Spleen (tissue), 7 donors: ENCODE data around the gene CENPT.

Source experiments
- CTCF ChIP-seq, 11 experiments: fragments of 200-600 bp in 7 of 11; fragments of 450-650 bp in 4 of 11; sonication (generic) in 4 of 11; IDR thresholded peaks in 8 of 11; conservative IDR thresholded peaks in 3 of 11; 1 replicate in 7 of 11; 2 replicates in 4 of 11; pipeline versions ENCODE4 v1.4.0 to v1.8.0; 2016 to 2021; ENCODE audit warnings: antibody characterized with exemption in 11 of 11, inconsistent platforms in 4 of 11, mild to moderate bottlenecking in 1 of 11
- POLR2A ChIP-seq, 3 donors: fragments of 450-650 bp; IDR thresholded peaks; one replicate each; pipeline ENCODE4 v1.5.1; 2017; ENCODE audit warnings: antibody characterized with exemption in 3 of 3, mild to moderate bottlenecking in 1 of 3
- POLR2AphosphoS5 ChIP-seq, 3 donors: sonication (generic); formaldehyde crosslinking; IDR thresholded peaks; one replicate each; pipeline ENCODE4 v1.5.1; 2017; ENCODE audit warnings: antibody characterized with exemption in 3 of 3
- donor health status: DM: no; HTN: no; CAD: no; lungs with moderate emphysema.
- donor health status: DM: no; HTN: no; CAD: no.
- donor health status: DM: no; HTN: no; CAD: no.

DNA sequence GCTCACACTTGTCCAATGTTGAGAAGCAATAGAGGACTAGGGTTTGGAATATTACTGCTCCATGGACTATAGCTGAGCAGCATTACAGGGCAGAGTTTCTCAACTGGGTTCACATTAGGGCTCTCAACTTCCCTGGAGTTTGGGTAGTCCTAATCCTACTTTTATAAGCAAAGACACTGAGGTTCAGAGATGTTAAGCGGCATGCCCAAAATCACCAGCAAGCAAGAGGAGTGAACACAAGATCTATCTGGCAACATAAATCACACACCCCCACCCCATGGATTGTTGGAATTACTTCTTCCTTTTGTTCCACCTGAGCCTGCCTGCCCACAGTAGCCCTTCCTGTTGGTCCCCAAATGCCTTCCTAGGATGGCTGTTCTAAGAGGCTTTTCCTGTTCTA lies 35.6 kb downstream of the CENPT start:
- no peak for TF ChIP-seq POLR2A (IDR thresholded peaks at IDR 0.05)
- TF ChIP-seq CTCF (IDR thresholded peaks at IDR 0.05 in 8 of 11, conservative IDR thresholded peaks at IDR 0.05 in 3 of 11), result no peak
- no peak for TF ChIP-seq POLR2AphosphoS5 (IDR thresholded peaks at IDR 0.05)
